Hepatocyte (in vitro differentiated cells): Measurements from ENCODE around the gene CCDC28A. TPM values are rescaled to one million over a fixed set of nuclear protein-coding genes. Genes with fewer than 3 reads are reported as not detected.

Experiments used
- DNase-seq: peaks from one replicate; pipeline ENCODE4 v3.0.0-alpha.2; 2016; ENCODE audit warnings: low spot score
- H2AFZ ChIP-seq: fragments of 200-600 bp; sonication (generic); 2 replicates; pipeline ENCODE4 v1.6.0; 2016; ENCODE audit warnings: antibody characterized with exemption, mild to moderate bottlenecking
- H3K27ac ChIP-seq: fragments of 200-600 bp; sonication (generic); 2 replicates; pipeline ENCODE4 v1.5.1; 2016; ENCODE audit warnings: mild to moderate bottlenecking
- H3K27me3 ChIP-seq: fragments of 200-600 bp; sonication (generic); 2 replicates; pipeline ENCODE4 v1.6.1; 2016
- H3K36me3 ChIP-seq: fragments of 200-600 bp; sonication (generic); replicated peaks from 2 replicates; pipeline ENCODE4 v1.5.1; 2016; ENCODE audit warnings: low read depth; ENCODE audit not compliant: insufficient read depth
- H3K4me1 ChIP-seq: fragments of 200-600 bp; sonication (generic); 2 replicates; pipeline ENCODE4 v1.5.1; 2016; ENCODE audit warnings: mild to moderate bottlenecking, moderate library complexity; ENCODE audit not compliant: insufficient read depth
- H3K4me2 ChIP-seq: fragments of 200-600 bp; sonication (generic); 2 replicates; pipeline ENCODE4 v1.6.0; 2016
- H3K4me3 ChIP-seq: fragments of 200-600 bp; sonication (generic); 2 replicates; pipeline ENCODE4 v1.5.1; 2016; ENCODE audit warnings: mild to moderate bottlenecking
- H3K79me2 ChIP-seq: fragments of 200-600 bp; sonication (generic); 2 replicates; pipeline ENCODE4 v1.6.0; 2017; ENCODE audit warnings: mild to moderate bottlenecking
- H3K9me2 ChIP-seq: fragments of 200-600 bp; sonication (generic); replicated peaks from 2 replicates; pipeline ENCODE4 v1.6.0; 2017; ENCODE audit warnings: mild to moderate bottlenecking; ENCODE audit not compliant: insufficient read depth
- H3K9me3 ChIP-seq: fragments of 200-600 bp; sonication (generic); 2 replicates; pipeline ENCODE4 v1.5.1; 2016; ENCODE audit warnings: low read depth, mild to moderate bottlenecking
- H4K20me1 ChIP-seq: fragments of 200-600 bp; sonication (generic); 2 replicates; pipeline ENCODE4 v1.6.0; 2016; ENCODE audit warnings: mild to moderate bottlenecking; ENCODE audit not compliant: insufficient read depth, poor library complexity, severe bottlenecking
- CTCF ChIP-seq: fragments of 200-600 bp; sonication (generic); IDR thresholded peaks from 2 replicates; pipeline ENCODE4 v1.5.1; 2016; ENCODE audit warnings: antibody characterized with exemption, mild to moderate bottlenecking; ENCODE audit not compliant: poor library complexity
- EZH2 ChIP-seq: fragments of 200-600 bp; sonication (generic); IDR thresholded peaks from 2 replicates; pipeline ENCODE4 v1.6.1; 2016; ENCODE audit warnings: antibody characterized with exemption, mild to moderate bottlenecking, borderline replicate concordance
- EZH2phosphoT487 ChIP-seq: fragments of 200-600 bp; sonication (generic); IDR thresholded peaks from one replicate; pipeline ENCODE4 v1.6.1; 2018; ENCODE audit warnings: antibody characterized with exemption, mild to moderate bottlenecking, low read depth, moderate library complexity; ENCODE audit not compliant: unreplicated experiment, severe bottlenecking
- WGBS: methylation state at CpG from one replicate; pipeline ENCODE4 v1.1.6; 2016; ENCODE audit warnings: low lambda C conversion rate; ENCODE audit errors: missing lambda C conversion rate; 5-methylcytosine and 5-hydroxymethylcytosine counted together
- polyA plus RNA-seq: library from polyadenylated mRNA; unstranded; fragments of >200 nt; fragmentation: Nextera tagmentation; extraction: Ambion mirVana; gene quantifications from 2 replicates; pipeline ENCODE4 v1.2.1, GENCODE V29; 2016
- total RNA-seq: library from RNA; depleted of rRNA; stranded (reverse); fragments of >200 nt; gene quantifications from 2 replicates; pipeline ENCODE4 v1.2.3, GENCODE V29; 2014

Gene CCDC28A
- total and polyA plus RNA-seq, 2 experiments from 2014 or later: 8.9 to 12.0 TPM

GRCh38 chr6:138774370-138774769 is 801 bp downstream of the CCDC28A start:
- TF ChIP-seq EZH2phosphoT487: no peak
- TF ChIP-seq EZH2: no peak
- no peak for TF ChIP-seq CTCF
- WGBS: 77% methylated on average over 3 of the region's 3 CpGs
- no peak overlapping the region for H3K27ac ChIP-seq

GRCh38 chr6:138776659-138777058 is 3.1 kb downstream of the CCDC28A start:
- Histone ChIP-seq H3K27me3 (no peaks in the 10 kb centered on the region), H3K4me3 (no peak overlapping the region), H3K36me3 (no peaks in the 10 kb centered on the region), H3K79me2 (peaks cover 9% of the 10 kb centered on the region), H2AFZ (no peak overlapping the region), H3K9me3 (no peaks in the 10 kb centered on the region), H4K20me1 (no peaks in the 10 kb centered on the region), H3K9me2 (no peaks in the 10 kb centered on the region), H3K4me2 (no peak overlapping the region), H3K27ac (no peak overlapping the region), H3K4me1 (peaks cover 4% of the 10 kb centered on the region)
- 97% methylated on average over 1 of the region's 1 CpG for WGBS
- DNase-seq: no peak
- TF ChIP-seq EZH2 (no peak), CTCF (no peak), EZH2phosphoT487 (no peak)

More at GRCh38 chr6:138774370-138774769, 801 bp downstream of the CCDC28A start:
- no peaks in the 10 kb centered on the region for H3K27me3 ChIP-seq
- peaks cover 4% of the 10 kb centered on the region for H3K4me1 ChIP-seq
- H3K9me2 ChIP-seq: no peaks in the 10 kb centered on the region
- H2AFZ ChIP-seq: peak overlapping the region; percentile 51
- no peaks in the 10 kb centered on the region for H3K9me3 ChIP-seq
- peak overlapping the region; percentile 83 for H3K4me2 ChIP-seq
- H3K4me3 ChIP-seq: peak overlapping the region; percentile 68
- H3K79me2 ChIP-seq: peaks cover 9% of the 10 kb centered on the region
- DNase-seq: no peak
- H3K36me3 ChIP-seq: no peaks in the 10 kb centered on the region
- no peaks in the 10 kb centered on the region for H4K20me1 ChIP-seq

- 87% methylated on average over 6 of the region's 6 CpGs for WGBS
- TF ChIP-seq EZH2: no peak
- TF ChIP-seq EZH2phosphoT487: no peak
- TF ChIP-seq CTCF: no peak
- Histone ChIP-seq H4K20me1 (no peaks in the 10 kb centered on the region), H3K9me3 (no peaks in the 10 kb centered on the region), H3K27me3 (no peaks in the 10 kb centered on the region), H3K4me1 (peaks cover 4% of the 10 kb centered on the region), H3K27ac (no peak overlapping the region), H3K4me2 (no peak overlapping the region), H3K9me2 (no peaks in the 10 kb centered on the region), H3K79me2 (peaks cover 9% of the 10 kb centered on the region), H2AFZ (no peak overlapping the region), H3K36me3 (no peaks in the 10 kb centered on the region), H3K4me3 (no peak overlapping the region)
- DNase-seq: no peak
Measured at GRCh38 chr6:138778331-138778730, 4.8 kb downstream of the CCDC28A start.

- no peaks in the 10 kb centered on the region for H3K9me3 ChIP-seq
- no peak overlapping the region for H3K27ac ChIP-seq
- no peak overlapping the region for H3K4me2 ChIP-seq
- no peaks in the 10 kb centered on the region for H3K79me2 ChIP-seq
- H3K27me3 ChIP-seq: no peaks in the 10 kb centered on the region
- H3K9me2 ChIP-seq: no peaks in the 10 kb centered on the region
- H3K36me3 ChIP-seq: no peaks in the 10 kb centered on the region
- TF ChIP-seq CTCF: no peak
- no peak for TF ChIP-seq EZH2phosphoT487
- no peak for TF ChIP-seq EZH2
- 86% methylated on average over 4 of the region's 4 CpGs for WGBS
- H3K4me3 ChIP-seq: no peak overlapping the region
- DNase-seq: no peak
- no peaks in the 10 kb centered on the region for H4K20me1 ChIP-seq
- no peaks in the 10 kb centered on the region for H3K4me1 ChIP-seq
- no peak overlapping the region for H2AFZ ChIP-seq
Measured at GRCh38 chr6:138782243-138782642, 8.7 kb downstream of the CCDC28A start.
